WERI-Rb-1 (cell line): Measurements from ENCODE around the gene FHAD1.

ENCODE experiments used
- DNase-seq: peaks from one replicate; pipeline ENCODE4 v3.0.0-alpha.2; 2020
- H3K27ac ChIP-seq: fragments of 250-450 bp; sonication (Bioruptor Pico); 2 replicates; pipeline ENCODE4 v1.5.1; 2020; ENCODE audit warnings: mild to moderate bottlenecking, moderate library complexity
- H3K27me3 ChIP-seq: fragments of 250-450 bp; sonication (Bioruptor Pico); 2 replicates; pipeline ENCODE4 v1.5.1; 2021; ENCODE audit warnings: mild to moderate bottlenecking, low read depth, moderate library complexity; ENCODE audit not compliant: insufficient read depth, severe bottlenecking
- H3K36me3 ChIP-seq: fragments of 250-450 bp; sonication (Bioruptor Pico); 2 replicates; pipeline ENCODE4 v1.5.1; 2020; ENCODE audit warnings: mild to moderate bottlenecking, moderate library complexity
- H3K4me3 ChIP-seq: 2 replicates; pipeline ENCODE4 v1.5.1; 2011; ENCODE audit warnings: low read depth, mild to moderate bottlenecking, control low read depth, low read length
- H3K9me3 ChIP-seq: fragments of 250-450 bp; sonication (Bioruptor Pico); 2 replicates; pipeline ENCODE4 v1.5.1; 2021; ENCODE audit warnings: mild to moderate bottlenecking, moderate library complexity; ENCODE audit not compliant: severe bottlenecking
- TF ChIP-seq, protein P1 (sequence below): IDR thresholded peaks from 2 replicates; pipeline ENCODE4 v1.5.1; 2011; ENCODE audit warnings: low read depth, mild to moderate bottlenecking, control low read depth, inconsistent platforms, low read length

Gene FHAD1

DNA sequence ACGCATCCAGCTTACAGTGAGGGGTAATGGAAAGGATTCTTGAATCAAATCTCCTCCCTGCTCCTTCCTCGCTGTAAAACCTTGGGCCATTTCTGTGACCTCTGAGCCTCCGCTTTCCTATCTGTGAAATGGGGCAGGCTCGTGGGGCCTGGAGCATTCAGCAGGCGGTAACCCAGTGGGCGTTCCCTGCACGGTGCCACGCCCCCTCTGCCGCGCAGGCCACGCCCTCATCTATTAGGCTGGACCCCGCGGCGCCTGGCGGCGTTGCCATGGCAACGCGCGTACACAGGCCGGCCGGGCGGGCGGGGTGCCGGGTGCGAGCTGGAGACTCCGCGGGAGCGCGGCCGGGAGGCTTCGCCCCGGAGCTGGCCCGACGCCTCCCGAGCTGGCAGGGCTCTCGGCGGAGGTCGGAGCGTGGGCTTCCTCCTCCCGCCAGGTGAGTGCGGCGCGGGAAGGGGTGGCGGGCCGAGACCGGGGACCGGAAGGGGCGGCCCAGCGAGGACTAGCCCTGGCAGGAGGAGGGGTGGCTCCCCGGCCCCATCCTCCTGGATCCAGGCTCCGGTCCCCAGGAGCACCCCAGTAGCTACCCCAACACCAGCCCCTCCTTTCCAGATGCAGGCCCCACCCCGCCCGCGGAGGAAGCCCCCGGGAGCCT is at the start of gene FHAD1:
Gene FHAD1, plus strand, starts transcription at position 264 of the 655 bp plus-strand sequence. CDS start 4,562 bp downstream, outside the sequence.
- peak within 1 kb of the TSS; percentile 46 for H3K4me3 ChIP-seq
- no peaks in the 10 kb centered on the region for H3K36me3 ChIP-seq
- TF ChIP-seq, protein P1, sequence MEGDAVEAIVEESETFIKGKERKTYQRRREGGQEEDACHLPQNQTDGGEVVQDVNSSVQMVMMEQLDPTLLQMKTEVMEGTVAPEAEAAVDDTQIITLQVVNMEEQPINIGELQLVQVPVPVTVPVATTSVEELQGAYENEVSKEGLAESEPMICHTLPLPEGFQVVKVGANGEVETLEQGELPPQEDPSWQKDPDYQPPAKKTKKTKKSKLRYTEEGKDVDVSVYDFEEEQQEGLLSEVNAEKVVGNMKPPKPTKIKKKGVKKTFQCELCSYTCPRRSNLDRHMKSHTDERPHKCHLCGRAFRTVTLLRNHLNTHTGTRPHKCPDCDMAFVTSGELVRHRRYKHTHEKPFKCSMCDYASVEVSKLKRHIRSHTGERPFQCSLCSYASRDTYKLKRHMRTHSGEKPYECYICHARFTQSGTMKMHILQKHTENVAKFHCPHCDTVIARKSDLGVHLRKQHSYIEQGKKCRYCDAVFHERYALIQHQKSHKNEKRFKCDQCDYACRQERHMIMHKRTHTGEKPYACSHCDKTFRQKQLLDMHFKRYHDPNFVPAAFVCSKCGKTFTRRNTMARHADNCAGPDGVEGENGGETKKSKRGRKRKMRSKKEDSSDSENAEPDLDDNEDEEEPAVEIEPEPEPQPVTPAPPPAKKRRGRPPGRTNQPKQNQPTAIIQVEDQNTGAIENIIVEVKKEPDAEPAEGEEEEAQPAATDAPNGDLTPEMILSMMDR: no peak
- H3K9me3 ChIP-seq: no peaks in the 10 kb centered on the region
- H3K27ac ChIP-seq: no peak within 1 kb of the TSS
- peaks cover 4% of the 10 kb centered on the region for H3K27me3 ChIP-seq
- peak; percentile 67 for DNase-seq

DNA sequence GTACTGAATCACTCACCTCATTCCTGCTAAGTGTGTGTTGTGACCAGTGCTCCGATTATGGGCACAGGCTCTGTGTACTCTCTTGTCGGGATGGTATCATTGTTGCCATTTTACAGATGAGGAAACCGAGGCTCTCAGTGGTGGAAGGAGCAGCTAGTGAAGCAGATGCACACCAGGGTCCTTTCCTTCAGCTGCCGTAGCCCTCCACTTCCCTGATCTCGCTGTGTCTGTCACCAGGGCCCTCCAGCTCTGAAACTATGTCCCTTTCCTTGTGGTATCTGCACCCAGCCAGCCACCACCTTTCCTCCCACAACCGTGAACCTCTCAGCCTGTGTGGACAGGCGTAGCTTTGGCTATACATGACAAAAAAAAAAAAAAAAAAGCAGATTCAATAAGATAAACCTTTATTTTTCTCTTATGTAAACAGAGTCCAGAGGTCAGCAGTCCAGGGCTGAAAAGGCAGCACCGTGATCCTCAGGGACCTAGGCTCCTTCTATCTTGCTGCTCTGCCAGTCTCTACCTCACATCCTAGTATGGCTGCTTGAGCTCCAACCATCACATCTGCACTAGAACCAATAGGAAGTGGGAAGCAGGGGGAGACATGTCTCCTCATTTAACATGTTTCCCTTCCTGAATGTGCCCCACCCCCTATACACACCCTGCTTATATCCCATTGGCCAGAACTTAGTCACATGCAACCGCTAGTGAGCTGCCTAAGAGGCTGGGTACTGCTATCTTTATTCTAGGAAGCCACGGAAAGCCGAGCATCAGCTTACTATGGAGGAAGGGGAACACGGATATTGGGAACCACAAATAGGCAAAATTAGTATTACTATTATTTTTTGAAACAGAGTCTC is 49.2 kb upstream of the FHAD1 start:
- Histone ChIP-seq H3K36me3 (peaks cover 9% of the 10 kb centered on the region; the same call in 1 of the 2 replicates), H3K4me3 (no peak overlapping the region), H3K9me3 (no peaks in the 10 kb centered on the region), H3K27me3 (no peaks in the 10 kb centered on the region), H3K27ac (no peak overlapping the region)
- DNase-seq: no peak
- TF ChIP-seq, protein P1: no peak

DNA sequence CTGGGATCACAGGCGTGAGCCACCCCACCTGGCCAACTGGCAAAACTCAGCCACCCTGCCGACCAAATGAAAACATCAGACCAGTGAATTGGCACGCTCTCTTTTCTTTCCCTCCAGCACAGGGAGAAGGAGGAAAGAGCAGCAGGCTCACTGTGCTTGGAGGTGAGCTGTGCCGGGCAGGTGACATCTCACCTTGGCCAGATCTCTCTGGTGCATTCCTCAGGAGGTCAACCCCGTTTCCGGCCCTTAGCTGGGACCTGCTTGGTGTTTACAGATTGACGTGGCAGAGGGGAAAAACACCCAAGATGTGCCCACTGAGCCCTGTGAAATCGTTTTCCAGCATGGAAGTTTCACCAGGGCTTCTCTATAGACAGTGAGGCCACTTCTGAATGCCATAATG is 48.3 kb upstream of the FHAD1 start:
- H3K27me3 ChIP-seq: no peaks in the 10 kb centered on the region
- TF ChIP-seq, protein P1: no peak
- H3K27ac ChIP-seq: no peak overlapping the region
- peaks cover 9% of the 10 kb centered on the region; the same call in 1 of the 2 replicates for H3K36me3 ChIP-seq
- no peak for DNase-seq
- H3K9me3 ChIP-seq: no peaks in the 10 kb centered on the region
- H3K4me3 ChIP-seq: no peak overlapping the region

DNA sequence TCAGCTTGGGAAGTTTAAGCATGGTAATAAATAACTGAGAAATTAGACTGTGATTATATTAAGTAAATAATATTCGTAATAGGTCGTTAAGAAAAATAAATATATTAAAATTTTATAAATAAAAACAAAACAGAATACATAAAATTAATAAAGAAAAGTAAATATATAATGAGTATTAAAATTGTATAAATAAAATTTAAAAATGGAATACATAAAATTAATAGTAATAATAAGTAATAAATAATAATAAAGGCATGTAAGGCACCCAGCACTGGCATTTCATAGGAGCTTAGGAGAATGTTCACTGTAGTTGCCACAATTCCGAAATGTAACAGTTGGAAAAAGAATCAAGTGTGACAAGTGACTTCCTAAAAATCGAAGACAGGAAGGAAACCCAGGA is 45.8 kb upstream of the FHAD1 start:
- Histone ChIP-seq H3K4me3 (no peak overlapping the region), H3K9me3 (no peaks in the 10 kb centered on the region), H3K27me3 (no peaks in the 10 kb centered on the region), H3K27ac (no peak overlapping the region), H3K36me3 (peaks cover 9% of the 10 kb centered on the region)
- TF ChIP-seq, protein P1: no peak
- DNase-seq: no peak

DNA sequence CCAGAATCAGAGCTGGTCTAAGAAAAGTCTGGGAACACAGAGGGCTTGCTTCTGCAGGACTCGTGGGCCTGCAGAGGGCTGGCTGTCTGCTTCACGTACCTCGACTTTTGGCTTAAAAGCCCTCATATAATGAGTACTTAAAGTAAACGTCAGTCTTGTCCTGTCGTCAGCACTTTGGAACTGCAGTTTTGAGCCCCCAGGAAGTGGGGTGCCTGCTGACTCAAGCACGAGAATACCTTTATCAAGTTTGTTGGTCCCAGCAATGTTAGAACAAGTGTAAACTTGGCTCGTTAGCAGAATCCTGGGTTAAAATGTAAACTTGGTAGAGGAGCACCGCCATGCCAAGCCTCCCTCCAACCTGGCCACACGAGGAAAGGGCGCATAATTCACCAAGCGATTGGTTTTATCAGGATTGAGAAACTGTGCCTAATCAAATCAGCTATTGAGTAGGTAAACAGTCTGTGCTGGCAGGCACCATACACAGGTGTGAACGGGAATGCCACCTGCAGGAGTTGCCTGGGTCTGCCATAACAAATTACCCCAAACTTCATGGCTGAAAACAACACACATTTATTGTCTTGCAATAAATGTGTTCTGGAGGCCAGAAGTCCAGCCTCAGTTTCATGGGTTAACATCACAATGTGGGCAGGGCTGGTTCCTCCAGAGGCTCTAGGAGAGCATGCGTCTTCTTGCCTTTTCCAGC is 45.0 kb upstream of the FHAD1 start:
- Histone ChIP-seq H3K27me3 (no peaks in the 10 kb centered on the region), H3K27ac (no peak overlapping the region), H3K36me3 (peaks cover 9% of the 10 kb centered on the region), H3K4me3 (no peak overlapping the region), H3K9me3 (no peaks in the 10 kb centered on the region)
- no peak for DNase-seq
- TF ChIP-seq, protein P1: no peak
